NB4 (cell line): ENCODE measurements around the gene RAB6A.

ENCODE experiments used
- DNase-seq: peaks from one replicate; pipeline ENCODE4 v3.0.0; 2010; ENCODE audit warnings: low read depth
- H3K4me3 ChIP-seq: one replicate; pipeline ENCODE4 v1.5.1; 2011; ENCODE audit warnings: mild to moderate bottlenecking, low read depth, low read length, moderate library complexity
- MYC ChIP-seq: IDR thresholded peaks from 2 replicates; pipeline ENCODE4 v1.6.1; 2011; ENCODE audit warnings: low read depth, low read length
- POLR2A ChIP-seq: IDR thresholded peaks from 2 replicates; pipeline ENCODE4 v1.6.1; 2011; ENCODE audit warnings: mild to moderate bottlenecking; ENCODE audit not compliant: insufficient read length; ENCODE audit errors: extremely low read depth
- TF ChIP-seq, protein P1 (sequence below): IDR thresholded peaks from 2 replicates; pipeline ENCODE4 v1.6.1; 2011; ENCODE audit warnings: low read depth, low read length
- TF ChIP-seq, protein P2 (sequence below): IDR thresholded peaks from one replicate; pipeline ENCODE4 v1.5.1; 2012; ENCODE audit warnings: low read depth, low read length

RAB6A gene

DNA sequence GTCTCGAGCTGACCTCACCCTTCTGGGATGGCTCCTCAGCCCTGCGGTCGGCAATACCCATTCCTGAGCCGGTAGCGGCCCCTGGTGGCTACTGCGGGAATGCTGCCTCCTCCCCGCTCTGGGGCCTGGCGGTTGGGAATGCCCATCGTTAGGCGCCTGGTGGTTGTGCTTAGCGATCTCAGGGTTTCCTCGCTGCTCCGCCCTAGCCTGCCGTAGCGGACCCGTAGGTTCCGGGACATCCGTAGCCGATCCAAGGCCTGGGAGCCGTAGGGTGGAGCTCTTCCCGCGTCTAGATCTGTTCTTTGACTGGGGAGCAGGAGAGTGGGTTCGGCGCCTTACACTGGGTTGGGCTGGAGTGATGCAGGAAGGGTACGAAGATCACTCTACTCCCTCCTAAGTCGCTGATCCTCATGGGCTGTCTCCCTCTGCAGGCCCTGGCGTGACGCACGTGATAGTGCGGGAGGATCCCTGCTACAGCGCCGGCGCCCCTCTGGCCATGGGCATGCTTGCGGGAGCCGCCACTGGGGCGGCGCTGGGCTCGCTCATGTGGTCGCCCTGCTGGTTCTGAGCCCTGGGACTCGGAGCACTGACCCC, 99.7 kb downstream of the RAB6A start:
- peak overlapping the region; percentile 48 for H3K4me3 ChIP-seq
- TF ChIP-seq, protein P1, sequence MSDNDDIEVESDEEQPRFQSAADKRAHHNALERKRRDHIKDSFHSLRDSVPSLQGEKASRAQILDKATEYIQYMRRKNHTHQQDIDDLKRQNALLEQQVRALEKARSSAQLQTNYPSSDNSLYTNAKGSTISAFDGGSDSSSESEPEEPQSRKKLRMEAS = no peak; the same call in 1 of the 2 replicates
- TF ChIP-seq MYC (0 out of 2 replicates have a peak, but pooled peaks have one; percentile 34), POLR2A (no peak)
- TF ChIP-seq, protein P2, sequence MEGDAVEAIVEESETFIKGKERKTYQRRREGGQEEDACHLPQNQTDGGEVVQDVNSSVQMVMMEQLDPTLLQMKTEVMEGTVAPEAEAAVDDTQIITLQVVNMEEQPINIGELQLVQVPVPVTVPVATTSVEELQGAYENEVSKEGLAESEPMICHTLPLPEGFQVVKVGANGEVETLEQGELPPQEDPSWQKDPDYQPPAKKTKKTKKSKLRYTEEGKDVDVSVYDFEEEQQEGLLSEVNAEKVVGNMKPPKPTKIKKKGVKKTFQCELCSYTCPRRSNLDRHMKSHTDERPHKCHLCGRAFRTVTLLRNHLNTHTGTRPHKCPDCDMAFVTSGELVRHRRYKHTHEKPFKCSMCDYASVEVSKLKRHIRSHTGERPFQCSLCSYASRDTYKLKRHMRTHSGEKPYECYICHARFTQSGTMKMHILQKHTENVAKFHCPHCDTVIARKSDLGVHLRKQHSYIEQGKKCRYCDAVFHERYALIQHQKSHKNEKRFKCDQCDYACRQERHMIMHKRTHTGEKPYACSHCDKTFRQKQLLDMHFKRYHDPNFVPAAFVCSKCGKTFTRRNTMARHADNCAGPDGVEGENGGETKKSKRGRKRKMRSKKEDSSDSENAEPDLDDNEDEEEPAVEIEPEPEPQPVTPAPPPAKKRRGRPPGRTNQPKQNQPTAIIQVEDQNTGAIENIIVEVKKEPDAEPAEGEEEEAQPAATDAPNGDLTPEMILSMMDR = peak; percentile 96
- peak; percentile 87 for DNase-seq

DNA sequence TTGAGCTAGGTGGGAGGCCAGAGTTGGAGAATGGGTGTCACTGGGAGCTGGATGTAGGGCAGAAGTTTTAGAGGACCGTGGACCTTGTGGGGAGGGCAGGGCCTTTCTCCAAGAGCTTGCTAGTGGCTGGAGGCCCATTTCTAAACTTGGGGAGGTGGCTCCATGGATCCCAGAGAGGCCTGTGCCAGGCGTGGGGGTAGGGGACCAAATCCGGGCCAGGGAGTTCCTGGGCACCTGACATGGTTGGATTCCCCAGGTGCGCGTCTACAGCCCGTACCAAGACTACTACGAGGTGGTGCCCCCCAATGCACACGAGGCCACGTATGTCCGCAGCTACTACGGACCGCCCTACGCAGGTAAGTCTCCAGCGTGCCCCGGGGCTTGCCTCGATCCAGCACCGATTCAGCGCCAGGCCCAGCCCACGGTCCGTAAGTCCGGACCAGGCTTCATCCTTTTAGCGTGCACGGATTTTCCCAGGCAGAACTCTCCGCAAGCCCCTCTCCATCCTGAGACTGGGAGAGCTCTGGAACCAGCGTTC, 100.3 kb downstream of the RAB6A start:
- TF ChIP-seq POLR2A (no peak), MYC (no peak)
- TF ChIP-seq, protein P2 = no peak
- TF ChIP-seq, protein P1 = no peak
- no peak for DNase-seq
- no peak overlapping the region for H3K4me3 ChIP-seq

GRCh38 chr11:73659961-73660360, 100.9 kb downstream of the RAB6A start:
- H3K4me3 ChIP-seq = no peak overlapping the region
- DNase-seq = no peak
- TF ChIP-seq, protein P2 = no peak
- TF ChIP-seq, protein P1 = no peak
- TF ChIP-seq POLR2A = no peak
- no peak for TF ChIP-seq MYC

DNA sequence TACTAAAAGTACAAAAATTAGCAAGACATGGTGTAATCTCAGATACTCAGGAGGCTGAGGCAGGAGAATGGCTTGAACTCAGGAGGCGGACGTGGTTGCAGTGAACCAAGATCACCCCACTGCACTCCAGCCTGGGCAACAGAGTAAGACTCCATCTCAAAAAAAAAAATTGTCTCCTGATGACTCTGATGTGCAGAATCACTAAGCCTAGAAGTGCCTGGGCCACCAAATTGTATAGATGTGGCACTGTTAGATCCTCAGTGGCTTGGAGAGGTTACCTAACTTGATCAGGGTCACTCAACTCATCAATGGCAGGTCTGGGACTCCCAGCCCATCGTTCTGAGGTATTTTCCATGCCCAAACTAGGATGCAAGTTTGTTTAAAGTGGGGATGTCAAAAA, 103.9 kb downstream of the RAB6A start:
- no peak for TF ChIP-seq MYC
- TF ChIP-seq POLR2A = no peak
- DNase-seq = no peak
- H3K4me3 ChIP-seq = no peak overlapping the region

DNA sequence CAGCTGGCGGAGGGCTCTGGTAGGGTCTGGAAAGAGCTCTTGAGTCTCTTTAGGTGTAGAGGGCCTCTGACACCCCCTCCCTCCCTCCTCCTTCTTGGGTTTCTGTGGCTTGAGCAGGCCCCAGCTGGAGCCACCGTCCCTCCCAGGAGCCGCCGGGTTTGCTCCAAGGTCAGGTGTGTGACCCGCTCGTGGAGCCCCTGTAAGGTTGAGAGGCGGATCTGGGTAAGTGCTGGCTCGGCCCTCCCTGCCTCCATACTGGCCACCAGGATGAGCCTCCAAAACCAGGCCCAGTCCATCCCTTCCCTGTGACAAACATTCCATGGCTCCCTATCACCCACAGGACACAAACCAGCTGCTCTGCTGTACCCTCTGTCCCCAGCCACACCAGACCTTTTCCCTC, 105.2 kb downstream of the RAB6A start:
- TF ChIP-seq MYC = no peak
- TF ChIP-seq, protein P1 = no peak
- TF ChIP-seq POLR2A = no peak
- TF ChIP-seq, protein P2 = no peak
- DNase-seq = no peak
- no peak overlapping the region for H3K4me3 ChIP-seq

GRCh38 chr11:73654482-73655021, 106.3 kb downstream of the RAB6A start:
- TF ChIP-seq, protein P2 = no peak
- no peak for TF ChIP-seq MYC
- TF ChIP-seq, protein P1 = no peak
- TF ChIP-seq POLR2A = no peak
- no peak overlapping the region for H3K4me3 ChIP-seq
- no peak for DNase-seq
